GM18858 (cell line): ENCODE results near the gene MPL.
"Not testable (repeated sequence)": the region's sequence is repeated elsewhere in the genome, so short reads cannot be mapped to it uniquely, and the experiment has no call there.

Experiments used
- ATAC-seq: cut with Tn5 transposase; IDR thresholded peaks from one replicate; pipeline ENCODE4 v1.9.1; 2021; ENCODE audit not compliant: unreplicated experiment

Gene MPL

GRCh38 chr1:43370564-43370963 lies 32.9 kb downstream of the MPL start:
- ATAC-seq, result no peak

GRCh38 chr1:43372172-43372571 lies 34.6 kb downstream of the MPL start:
- ATAC-seq, result no peak

GRCh38 chr1:43373066-43373940 lies 35.7 kb downstream of the MPL start:
- ATAC-seq, result no peak

- ATAC-seq, result no peak
Observed at GRCh38 chr1:43376723-43377235, 39.2 kb downstream of the MPL start.

GRCh38 chr1:43377831-43378230 lies 40.2 kb downstream of the MPL start:
- ATAC-seq, result no peak

GRCh38 chr1:43379476-43379875 lies 41.9 kb downstream of the MPL start:
- no peak for ATAC-seq

- ATAC-seq, result no peak
Observed at GRCh38 chr1:43381612-43382011, 44.0 kb downstream of the MPL start.

- ATAC-seq, result no peak
Observed at GRCh38 chr1:43382027-43382779, 44.6 kb downstream of the MPL start.

- ATAC-seq, result no peak
Observed at GRCh38 chr1:43383449-43383848, 45.8 kb downstream of the MPL start.

GRCh38 chr1:43386676-43387075 lies 49.1 kb downstream of the MPL start:
- no peak for ATAC-seq

- no peak for ATAC-seq
Observed at GRCh38 chr1:43387976-43388599, 50.5 kb downstream of the MPL start.

- ATAC-seq, result no peak
Observed at GRCh38 chr1:43388613-43389012, 51.0 kb downstream of the MPL start.

GRCh38 chr1:43389326-43390313 lies 52.0 kb downstream of the MPL start, which contains the start of the genes MED8 and SZT2:
TSS of gene MED8 (minus strand) at chr1:43389800. CDS start at chr1:43389764, 36 bp downstream.
TSS of gene SZT2 (plus strand) at chr1:43389899. CDS start at chr1:43389969, 70 bp downstream.
- peak; percentile 69 for ATAC-seq

GRCh38 chr1:43392702-43393101 lies 55.1 kb downstream of the MPL start:
- ATAC-seq, result no peak

GRCh38 chr1:43395523-43395922 lies 57.9 kb downstream of the MPL start:
- no peak for ATAC-seq

- no peak for ATAC-seq
Observed at GRCh38 chr1:43396059-43396458, 58.4 kb downstream of the MPL start.

- no peak for ATAC-seq
Observed at GRCh38 chr1:43398227-43398626, 60.6 kb downstream of the MPL start.

- not testable (repeated sequence) for ATAC-seq
Observed at GRCh38 chr1:43400441-43400840, 62.8 kb downstream of the MPL start.

GRCh38 chr1:43402089-43402865 lies 64.7 kb downstream of the MPL start:
- no peak for ATAC-seq
